BJ (cell line): Measurements from ENCODE around the gene ATL1. TPM values are rescaled to one million over a fixed set of nuclear protein-coding genes. Genes with fewer than 3 reads are reported as not detected.
A peak's percentile ranks its signal among the peaks of the same experiment; 100 is the strongest.

Source experiments
- CTCF ChIA-PET: fragments of 350-600 bp; formaldehyde crosslinking; extraction: SDS; loops from one replicate; lab custom pipeline; 2021; ENCODE audit warnings: antibody characterized with exemption, inconsistent platforms; lab: Yijun Ruan, JAX
- POLR2A ChIA-PET: fragments of 300-600 bp; sonication (Branson Sonifier 250); formaldehyde crosslinking; extraction: SDS; loops from one replicate; lab custom pipeline; 2021; ENCODE audit warnings: antibody characterized with exemption; lab: Charles Lee
- DNase-seq: peaks from one replicate; pipeline ENCODE4 v3.0.0-alpha.2; 2011; ENCODE audit warnings: low read depth
- H3K27me3 ChIP-seq: 2 replicates; pipeline ENCODE4 v1.6.0; 2011; ENCODE audit warnings: low read length; ENCODE audit not compliant: control insufficient read depth, insufficient read depth
- H3K36me3 ChIP-seq: 2 replicates; pipeline ENCODE4 v1.5.1; 2011; ENCODE audit warnings: low read length; ENCODE audit not compliant: control insufficient read depth, insufficient read depth
- H3K4me3 ChIP-seq: 2 replicates; pipeline ENCODE4 v1.5.1; 2011; ENCODE audit warnings: low read depth, mild to moderate bottlenecking, control low read depth, low read length
- CTCF ChIP-seq: IDR thresholded peaks from 2 replicates; pipeline ENCODE4 v1.5.1; 2011; ENCODE audit warnings: low read depth, mild to moderate bottlenecking, control low read depth, inconsistent platforms, low read length, moderate library complexity; ENCODE audit not compliant: insufficient read depth
- polyA plus RNA-seq: library from polyadenylated mRNA; depleted of rRNA; stranded (reverse); fragments of >200 nt; gene quantifications from 2 replicates; pipeline ENCODE4 v1.2.3, GENCODE V29; 2011

Gene ATL1
- polyA plus RNA-seq, 1 experiment: 4.5 TPM

- Histone ChIP-seq H3K27me3 (no peaks in the 10 kb centered on the region), H3K4me3 (no peak overlapping the region), H3K36me3 (no peaks in the 10 kb centered on the region)
- ChIA-PET CTCF (interaction anchor here (2.7 kb wide), 1 partner anchor 204 kb away, joined by 13 read pairs; no protein-coding TSS in a partner anchor), POLR2A (no interaction called here)
- no peak for TF ChIP-seq CTCF
- no peak for DNase-seq
Measured at GRCh38 chr14:50524731-50525515, 35.0 kb upstream of the ATL1 start.

GRCh38 chr14:50528000-50528399 is 31.9 kb upstream of the ATL1 start:
- POLR2A ChIA-PET: no interaction called here

GRCh38 chr14:50529288-50530179 is 30.4 kb upstream of the ATL1 start:
- H3K27me3 ChIP-seq: no peaks in the 10 kb centered on the region
- no peak for TF ChIP-seq CTCF
- POLR2A ChIA-PET: no interaction called here
- no peaks in the 10 kb centered on the region for H3K36me3 ChIP-seq
- CTCF ChIA-PET: interaction anchor here (0.7 to 1.8 kb wide), 5 partner anchors 187 to 249 kb away, joined by 3 to 8 read pairs (median 5); no protein-coding TSS in a partner anchor
- DNase-seq: no peak
- H3K4me3 ChIP-seq: peak overlapping the region; percentile 92

More at GRCh38 chr14:50528000-50528399, 31.9 kb upstream of the ATL1 start:
- CTCF ChIA-PET: interaction anchor here (0.7 to 1.8 kb wide), 6 partner anchors 185 to 300 kb away, joined by 3 to 8 read pairs (median 4); no protein-coding TSS in a partner anchor
- Histone ChIP-seq H3K27me3 (no peaks in the 10 kb centered on the region), H3K36me3 (no peaks in the 10 kb centered on the region), H3K4me3 (no peak overlapping the region)
- no peak for TF ChIP-seq CTCF
- DNase-seq: no peak

GRCh38 chr14:50530358-50530757 is 29.6 kb upstream of the ATL1 start:
- ChIA-PET POLR2A (no interaction called here), CTCF (interaction anchor here (0.7 kb wide), 1 partner anchor 208 kb away, joined by 3 read pairs; no protein-coding TSS in a partner anchor)
- TF ChIP-seq CTCF: no peak

More at GRCh38 chr14:50530358-50530757, 29.6 kb upstream of the ATL1 start:
- no peak for DNase-seq
- peak overlapping the region; percentile 92 for H3K4me3 ChIP-seq
- H3K27me3 ChIP-seq: no peaks in the 10 kb centered on the region
- H3K36me3 ChIP-seq: no peaks in the 10 kb centered on the region
